Kidney tubule cell (primary cell): ENCODE measurements around the gene KLRD1.
"Not testable (repeated sequence)": the region's sequence is repeated elsewhere in the genome, so short reads cannot be mapped to it uniquely, and the experiment has no call there.

Experiments used
- DNase-seq: peaks from one replicate; pipeline ENCODE4 v3.0.0-alpha.2; 2018; ENCODE audit warnings: low spot score

KLRD1 gene, protein sequence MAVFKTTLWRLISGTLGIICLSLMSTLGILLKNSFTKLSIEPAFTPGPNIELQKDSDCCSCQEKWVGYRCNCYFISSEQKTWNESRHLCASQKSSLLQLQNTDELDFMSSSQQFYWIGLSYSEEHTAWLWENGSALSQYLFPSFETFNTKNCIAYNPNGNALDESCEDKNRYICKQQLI

DNA sequence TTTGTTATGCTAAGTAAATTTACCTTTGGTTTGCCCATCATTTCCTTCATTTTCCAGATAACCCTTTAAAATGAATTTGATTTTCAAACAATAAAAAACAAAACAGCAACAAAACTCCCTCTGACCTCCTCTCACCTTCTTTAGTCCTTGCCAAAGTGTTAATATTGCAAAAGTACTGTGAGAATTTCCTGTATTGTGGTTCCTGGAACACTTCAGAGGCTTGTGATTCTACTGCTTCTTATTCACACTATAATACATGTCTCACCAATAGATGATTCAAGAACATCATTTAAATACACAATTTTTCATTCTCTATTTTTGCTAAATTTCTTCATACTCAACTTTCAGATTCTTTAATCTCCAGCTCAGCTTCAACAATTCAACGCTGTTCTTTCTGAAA is at the start of gene KLRD1:
TSS of gene KLRD1 (plus strand) at position 241 of the 400 bp plus-strand sequence. CDS start 208 bp downstream, outside the sequence.
- no peak for DNase-seq

DNA sequence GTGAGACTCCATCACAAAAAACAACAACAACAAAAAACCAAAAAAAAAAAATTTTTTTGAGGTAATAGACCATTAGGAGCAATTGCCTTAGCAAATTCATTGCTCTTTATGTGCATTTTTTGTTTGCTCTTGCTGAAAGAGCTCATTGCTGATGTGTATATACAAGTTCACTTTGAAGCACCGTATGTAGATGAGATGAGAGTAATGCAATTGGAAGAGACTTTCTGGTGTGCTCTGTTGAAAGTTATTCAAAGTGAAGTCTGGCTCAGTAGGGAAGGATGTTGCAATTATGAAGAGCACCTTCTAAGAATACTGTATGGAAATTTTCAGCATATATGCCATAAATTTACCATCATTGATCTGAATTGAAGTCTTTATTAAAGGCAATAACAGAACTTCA is 46.7 kb upstream of the KLRD1 start:
- DNase-seq = no peak

DNA sequence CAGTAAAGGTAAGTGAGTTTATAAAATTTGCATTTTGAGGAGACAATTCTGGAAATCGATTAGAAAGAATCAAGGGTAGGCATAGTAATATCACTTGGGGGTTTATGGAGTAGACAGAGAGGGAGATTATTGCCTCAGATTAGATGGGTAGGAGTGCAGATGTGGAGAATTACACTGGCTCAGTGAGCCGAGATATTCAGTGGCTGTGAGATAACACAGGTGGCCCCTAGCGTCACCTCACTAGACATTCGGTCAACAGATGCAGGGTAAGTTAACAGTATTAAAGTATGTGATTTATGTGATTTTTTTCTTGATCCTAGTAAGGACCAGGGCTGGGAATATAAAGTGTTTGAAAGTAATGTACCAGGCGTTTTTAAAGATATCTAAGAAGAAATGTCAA is 39.6 kb upstream of the KLRD1 start:
- DNase-seq = no peak

DNA sequence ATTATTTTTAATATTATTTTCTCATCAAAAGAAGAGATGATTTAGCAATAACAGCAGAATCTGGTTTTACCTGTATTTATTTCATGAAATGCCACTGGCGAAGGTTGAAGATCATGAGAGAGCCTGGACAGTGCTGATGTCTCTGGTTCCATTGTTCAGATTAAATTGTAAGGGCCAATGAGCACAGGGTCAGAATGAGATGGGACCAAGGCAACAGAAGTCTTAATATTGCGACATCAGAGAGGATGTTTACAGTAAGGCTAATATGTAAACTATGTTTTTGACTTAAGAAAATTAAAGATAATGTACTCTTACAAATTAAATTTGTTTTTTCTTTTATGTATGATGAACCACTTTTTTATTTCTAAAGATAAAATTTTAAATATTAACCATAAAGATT is 35.2 kb upstream of the KLRD1 start:
- DNase-seq = no peak

DNA sequence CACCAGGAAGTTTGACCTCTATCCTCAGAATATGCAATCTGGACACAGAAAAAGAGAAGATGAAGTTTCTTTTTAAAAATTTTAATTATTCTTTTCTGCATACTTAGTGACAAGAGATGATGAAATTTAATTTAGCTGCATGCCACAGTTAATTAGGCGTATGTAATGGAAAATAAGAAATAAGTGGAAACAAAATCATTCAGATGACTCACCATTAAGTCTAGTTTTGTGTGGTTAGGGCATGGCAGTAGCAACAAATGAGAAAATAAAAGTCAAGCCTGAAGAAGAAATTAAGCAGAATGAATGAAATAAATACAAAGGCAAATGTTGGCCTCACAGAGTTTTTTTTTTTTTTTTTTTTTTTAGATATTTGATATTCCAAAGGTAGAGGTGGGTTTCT is 30.9 kb upstream of the KLRD1 start:
- no peak for DNase-seq

DNA sequence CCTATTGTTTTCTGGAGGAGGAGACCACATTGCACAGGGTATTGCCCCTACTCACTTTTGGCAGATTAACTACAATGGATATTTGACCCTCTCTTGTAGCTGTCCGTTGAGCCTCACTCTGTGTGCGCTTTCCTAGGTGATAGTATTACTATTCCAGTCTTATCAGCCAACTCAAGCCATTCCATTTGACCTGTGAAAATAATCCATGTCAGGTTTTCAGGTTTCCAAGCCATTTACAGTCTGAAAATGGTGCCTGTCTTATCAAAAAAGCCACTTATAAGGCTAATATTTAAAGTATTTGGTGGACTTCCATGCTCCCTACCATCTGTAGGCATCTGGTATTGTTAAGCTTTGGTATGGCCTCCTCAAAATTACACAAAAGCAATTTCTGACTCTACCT is 29.6 kb upstream of the KLRD1 start:
- no peak for DNase-seq

DNA sequence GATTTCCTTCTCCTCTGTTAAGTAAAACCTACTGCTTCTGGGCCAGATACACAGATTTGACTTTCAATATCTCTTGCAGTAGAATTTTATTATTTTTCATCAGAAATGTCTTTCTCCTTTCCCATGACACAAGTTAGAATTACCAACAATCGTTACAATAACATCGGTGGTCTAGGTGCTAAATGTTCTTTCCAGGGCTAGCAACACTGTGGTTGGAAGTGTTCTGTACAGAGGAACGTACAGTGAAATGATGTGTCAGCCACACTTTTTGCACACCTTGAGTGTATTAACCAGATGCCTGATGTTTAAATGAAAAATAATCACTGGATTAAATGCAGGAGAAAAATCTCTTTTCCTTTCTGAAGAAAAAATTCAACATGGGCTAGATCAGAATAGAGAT is 27.7 kb upstream of the KLRD1 start:
- DNase-seq = no peak

DNA sequence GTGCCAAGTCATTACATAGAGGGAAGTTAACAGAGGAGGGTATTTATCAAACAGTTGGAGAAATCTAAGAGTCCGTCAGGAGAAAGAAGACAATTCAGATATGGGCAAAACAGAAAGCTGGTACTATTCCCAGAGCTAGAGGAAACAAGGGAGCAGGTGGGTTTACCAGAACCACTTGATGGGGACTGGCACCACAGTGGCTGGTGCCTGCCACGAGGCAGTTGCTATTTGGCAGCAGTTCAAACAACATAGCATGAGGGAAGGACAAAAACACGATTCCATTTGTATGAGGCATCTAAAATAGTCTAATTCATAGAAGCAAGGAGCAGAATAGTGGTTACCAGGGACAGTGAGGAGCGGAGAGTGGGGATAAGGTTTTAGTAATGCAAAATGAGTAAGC is 24.6 kb upstream of the KLRD1 start:
- DNase-seq = no peak

DNA sequence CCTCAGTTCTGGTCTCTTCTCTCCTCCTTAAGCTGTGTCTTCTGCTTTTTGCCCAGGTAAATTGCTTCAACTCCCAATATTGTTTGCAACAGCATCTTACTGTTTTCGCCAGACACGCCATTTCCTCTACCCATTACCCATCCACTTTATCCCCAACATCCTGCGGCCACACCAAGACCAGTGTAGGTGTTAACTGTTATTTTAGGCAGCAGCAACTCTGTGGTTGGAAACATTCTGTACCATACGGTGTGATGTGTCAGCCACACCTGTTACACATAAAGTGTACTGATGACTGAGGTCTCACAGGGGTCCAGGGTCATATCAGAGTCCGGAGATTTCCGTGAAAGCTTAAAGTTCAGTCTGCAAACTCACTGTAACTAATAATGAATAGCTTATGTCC is 21.8 kb upstream of the KLRD1 start:
- no peak for DNase-seq

DNA sequence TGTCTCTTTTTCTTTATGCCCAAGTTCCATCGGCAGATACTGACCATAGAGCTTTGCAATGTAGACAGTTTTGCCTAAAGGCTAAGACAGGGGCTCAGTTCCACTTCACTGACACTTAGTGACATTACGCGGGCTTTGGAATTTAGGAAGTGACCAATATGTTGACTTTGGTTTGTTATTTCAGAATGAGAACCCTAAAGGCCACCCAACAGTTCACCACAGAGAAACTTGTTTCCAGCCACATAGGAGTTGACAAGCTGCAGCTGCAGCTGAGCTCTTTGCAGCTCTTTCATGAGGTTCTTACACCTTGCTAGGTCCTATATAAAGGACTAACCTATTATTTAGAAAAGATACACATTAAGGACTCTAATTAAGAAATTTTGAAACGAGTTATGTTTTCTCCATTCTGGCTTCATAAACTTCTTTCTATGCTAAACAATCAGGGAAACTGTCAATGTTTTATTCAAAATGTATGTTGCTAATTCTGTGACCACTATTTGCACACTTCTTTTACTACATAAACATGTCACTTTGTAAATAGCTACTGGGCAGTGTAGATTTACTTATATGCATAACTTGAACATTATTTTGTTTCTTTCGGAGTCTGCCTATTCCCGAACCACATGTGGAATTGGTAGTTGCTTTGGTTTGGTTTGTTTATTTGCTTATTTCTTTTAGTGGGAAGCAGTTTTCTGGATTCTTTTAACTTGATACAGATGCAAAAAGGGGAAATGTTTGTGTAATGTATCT is 18.5 kb upstream of the KLRD1 start:
- peak; percentile 4 for DNase-seq

DNA sequence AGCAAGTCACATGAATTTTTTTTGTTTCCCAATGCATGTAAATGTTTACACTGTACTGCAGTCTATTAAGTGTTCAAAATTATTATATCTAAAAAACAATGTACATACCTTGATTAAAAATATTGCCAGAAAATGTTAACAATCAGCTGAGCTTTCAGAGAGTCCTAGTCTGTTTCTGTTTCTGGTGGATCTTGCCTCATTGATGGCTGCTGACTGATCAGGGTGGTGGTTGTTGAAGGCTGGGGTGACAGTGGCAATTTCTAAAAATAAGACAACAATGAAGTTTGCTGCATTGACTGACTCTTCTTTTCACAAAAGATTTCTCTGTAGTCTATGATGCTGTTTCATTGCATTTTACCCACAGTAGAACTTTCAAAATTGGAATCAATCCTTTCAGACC is 16.6 kb upstream of the KLRD1 start:
- no peak for DNase-seq

DNA sequence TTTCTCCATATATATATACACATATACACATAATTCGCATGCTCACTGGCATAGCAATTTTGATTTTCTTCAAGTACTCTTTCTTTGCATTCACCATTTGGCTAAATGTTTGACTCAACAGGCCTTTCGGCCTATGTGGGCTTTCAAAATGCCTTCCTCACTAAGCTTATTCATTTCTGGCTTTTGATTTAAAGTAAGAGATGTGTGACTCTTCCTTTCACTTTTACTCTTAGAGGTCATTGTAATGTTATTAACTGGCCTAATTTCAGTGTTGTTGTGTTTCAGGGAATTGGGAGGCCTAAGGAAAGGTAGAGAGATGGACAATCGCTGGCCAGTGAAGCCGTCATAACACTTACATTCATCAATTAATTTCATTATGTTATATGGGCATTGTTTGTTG is 14.5 kb upstream of the KLRD1 start:
- no peak for DNase-seq

DNA sequence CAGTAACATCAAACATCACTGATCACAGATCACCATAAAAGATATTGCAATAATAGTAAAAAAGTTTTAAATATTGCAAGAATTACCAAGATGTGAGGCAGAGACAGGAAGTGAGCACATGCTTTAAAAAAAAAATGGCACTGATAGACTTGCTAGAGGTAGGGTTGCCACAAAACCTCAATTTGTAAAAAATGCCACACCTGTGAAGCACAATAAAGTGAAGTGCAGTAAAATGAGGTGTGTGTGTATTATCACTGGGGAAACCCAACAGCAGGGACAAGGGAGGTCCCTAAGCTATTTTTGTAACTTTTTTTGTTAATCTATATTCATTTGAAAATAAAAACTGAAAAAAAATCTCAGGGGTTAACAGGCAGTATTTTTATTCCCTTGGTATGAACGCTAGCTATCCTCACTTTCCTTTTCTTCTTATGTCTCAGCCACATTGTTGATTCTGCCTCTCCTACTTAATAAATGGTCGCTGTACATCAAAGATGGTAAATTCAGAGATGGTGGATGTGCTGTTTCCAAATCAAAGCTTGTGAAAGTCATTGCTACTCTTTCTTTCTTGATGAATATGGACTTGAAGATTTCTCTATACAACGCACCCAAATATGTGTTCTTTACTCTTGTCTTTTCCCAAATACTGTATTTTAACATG is 14.0 kb upstream of the KLRD1 start:
- no peak for DNase-seq

DNA sequence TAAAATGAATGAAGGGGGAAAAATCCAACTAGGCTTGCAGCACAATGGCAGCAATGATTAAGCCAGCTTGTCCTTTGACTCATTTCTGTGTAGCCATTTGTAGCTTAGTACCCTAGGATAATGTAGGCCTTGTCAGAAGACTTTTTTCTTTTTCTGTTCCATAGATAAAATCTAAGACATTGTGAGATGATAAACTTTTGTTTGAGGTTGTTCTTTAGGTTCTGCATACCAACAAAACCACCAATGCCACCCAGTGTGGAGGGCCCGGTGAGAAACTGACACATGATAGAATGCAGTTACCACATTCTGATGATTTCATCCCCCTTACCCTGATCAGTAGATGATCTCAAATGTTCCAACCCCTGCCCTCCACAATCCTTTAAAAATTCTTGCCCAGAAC is 6.6 kb upstream of the KLRD1 start:
- peak; percentile 33 for DNase-seq

DNA sequence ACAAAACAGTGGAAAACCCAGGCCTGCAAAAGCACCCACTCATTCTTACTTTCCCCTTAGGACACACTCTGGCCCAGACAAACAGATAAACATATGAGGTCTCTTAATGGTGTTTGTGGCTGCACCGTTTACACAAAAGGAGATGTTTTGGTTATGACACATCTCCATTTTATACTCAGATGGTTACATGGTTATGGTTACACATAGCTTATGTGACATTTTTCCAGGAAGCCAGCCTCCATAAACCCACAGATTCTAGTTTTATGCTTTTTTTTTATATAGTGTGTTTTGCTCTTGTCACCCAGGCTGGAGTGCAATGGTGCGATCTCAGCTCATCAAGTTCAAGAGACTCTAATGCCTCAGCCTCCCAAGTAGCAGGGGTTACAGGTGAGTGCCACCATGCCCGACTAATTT is 3.5 kb upstream of the KLRD1 start:
- DNase-seq = peak; percentile 51

DNA sequence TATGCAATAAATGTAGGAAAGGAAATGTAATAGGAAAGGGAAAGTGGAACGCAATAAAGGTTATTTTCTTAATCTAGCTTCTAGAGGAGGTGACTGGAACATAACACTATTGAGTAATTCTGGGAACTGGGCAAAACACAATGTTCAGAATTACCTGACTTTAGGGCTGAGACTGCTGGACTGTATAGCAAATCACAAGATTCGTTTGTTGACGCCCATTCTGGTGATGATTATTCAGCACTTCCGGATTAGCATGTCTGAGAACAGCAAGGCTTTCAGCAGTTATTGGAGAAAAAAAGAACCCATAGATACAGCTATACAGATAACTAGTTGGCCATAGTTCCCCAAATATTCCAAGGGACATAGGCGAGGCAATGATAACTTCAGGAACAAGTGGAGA is 2.3 kb upstream of the KLRD1 start:
- DNase-seq = no peak

DNA sequence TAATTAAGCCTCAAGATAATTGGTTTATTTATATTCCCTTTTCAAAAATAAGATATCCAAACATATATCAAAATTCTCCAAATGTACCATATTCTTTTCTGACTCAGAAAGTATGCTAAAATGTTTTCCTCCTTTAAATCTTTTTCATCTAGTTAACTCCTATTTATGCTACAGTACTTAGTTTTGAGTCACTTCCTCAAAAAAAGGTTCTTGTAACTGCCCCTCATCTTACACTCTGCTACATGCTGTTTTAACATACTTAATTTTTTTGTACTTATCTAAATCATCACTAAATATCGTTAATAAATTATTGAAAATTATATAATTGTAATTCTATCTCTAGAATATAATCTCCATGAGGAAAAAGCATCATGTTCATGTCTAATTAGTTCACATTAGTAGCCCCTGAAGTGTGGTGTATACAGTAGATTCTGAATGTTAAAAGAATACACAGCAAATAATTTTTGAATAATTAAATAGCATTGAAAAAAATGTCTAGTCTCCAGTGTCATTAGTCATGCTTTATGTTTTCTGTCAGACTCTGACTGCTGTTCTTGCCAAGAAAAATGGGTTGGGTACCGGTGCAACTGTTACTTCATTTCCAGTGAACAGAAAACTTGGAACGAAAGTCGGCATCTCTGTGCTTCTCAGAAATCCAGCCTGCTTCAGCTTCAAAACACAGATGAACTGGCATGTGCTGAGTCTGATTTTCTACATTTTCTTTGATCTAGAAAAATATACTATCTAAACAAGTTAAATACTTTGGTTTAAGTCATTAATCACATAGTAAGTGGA is 3.5 kb downstream of the KLRD1 start:
- DNase-seq = no peak

DNA sequence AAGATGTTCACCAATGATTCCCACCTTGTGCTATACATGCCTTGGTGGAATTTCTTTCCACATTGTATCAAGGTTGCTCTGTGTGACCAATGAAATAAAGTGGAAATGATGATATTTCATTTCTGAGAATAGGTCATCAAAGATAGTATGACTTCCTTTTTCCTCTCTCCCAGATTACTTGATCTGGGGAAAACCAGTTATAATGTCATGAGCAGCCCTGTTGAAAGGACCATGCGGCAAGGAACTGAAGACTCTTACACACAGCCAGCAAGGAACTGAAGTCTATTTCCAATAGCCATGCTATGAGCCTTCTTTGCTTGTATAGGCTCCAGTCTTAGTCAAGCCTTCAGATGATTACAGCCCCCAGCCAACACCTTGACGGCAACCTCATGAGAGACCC is 11.7 kb downstream of the KLRD1 start:
- DNase-seq = no peak

DNA sequence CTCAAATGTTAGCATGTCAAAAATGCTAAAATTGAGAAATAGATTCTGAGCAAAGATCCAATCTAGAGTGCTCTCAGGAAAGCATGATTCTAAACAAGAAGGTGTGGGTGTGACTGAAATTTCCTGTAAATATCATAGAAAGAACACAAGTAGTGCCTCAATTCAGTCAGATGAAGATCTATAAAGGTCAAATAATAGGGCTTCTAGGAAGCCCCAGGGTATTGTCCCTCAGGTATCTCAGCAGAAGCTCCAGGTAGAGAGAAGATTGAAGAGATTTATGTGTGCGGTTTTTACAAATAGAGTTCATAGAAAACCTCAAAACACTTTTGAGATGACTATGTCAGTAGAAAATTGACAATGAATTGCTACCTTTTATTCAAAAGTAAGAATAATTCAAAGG is 13.0 kb downstream of the KLRD1 start:
- DNase-seq = no peak

DNA sequence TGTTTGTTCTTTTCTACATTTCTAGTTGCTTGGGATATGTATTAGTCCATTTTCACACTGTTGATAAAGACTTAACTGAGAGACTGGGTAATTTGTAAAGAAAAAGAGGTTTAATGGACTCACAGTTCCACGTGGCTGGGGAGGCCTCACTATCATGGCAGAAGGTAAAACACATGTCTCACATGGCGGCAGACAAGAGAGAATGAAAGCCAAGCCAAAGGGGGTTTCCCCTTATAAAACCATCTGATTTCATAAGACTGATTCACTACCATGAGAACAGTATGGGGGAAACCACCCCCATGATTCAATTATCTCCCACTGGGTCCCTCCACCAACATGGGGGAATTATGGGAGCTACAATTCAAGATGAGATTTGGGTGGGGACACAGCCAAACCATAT is 21.0 kb downstream of the KLRD1 start:
- DNase-seq = not testable (repeated sequence)

DNA sequence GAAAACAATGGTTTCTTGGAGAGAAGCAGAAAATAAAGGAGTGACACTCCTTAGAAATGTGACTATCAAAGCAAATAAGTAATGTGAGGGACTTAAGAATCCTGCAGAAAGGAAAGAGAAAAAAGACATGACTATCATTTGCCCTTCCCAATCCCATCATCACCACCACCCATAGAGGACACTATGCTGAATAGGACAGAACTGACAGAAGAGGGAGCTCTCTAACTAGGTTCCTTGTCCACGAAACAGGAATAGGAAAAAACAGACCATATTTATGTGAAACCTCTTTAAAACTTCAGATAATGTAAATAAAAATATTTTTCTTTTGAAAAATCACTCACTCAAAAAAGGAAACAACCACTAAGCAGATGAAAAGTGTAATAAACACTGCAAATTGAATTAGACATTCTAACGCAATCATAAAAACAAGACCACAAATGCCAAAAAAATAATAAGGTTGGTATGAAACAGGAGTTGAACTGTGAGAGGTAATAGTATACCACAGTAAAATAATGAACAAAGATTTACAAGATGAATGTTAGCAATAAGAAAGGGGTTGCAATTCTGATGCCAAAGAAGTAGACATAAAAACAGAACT is 24.1 kb downstream of the KLRD1 start:
- DNase-seq = peak; percentile 52

DNA sequence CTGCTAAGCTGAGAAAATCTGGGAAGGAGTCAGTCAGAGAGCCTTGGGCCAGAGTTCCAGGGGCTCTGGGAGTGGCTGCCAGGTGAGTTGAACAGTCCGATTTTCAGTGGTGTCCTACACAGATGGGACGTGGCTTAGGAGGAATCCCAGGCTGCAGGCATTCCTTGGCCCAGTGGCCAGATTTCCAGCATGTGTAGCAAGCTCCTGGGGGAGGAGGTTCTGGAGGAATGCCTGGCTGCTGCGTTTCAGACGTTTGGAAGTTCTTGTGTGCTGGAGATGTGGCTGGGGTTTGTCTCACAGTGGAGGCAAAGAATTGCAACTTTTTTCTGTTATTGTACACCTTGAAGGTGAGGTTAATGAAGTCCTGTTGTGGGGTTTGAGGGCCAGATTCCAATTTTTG is 28.5 kb downstream of the KLRD1 start:
- not testable (repeated sequence) for DNase-seq
